GM18858 (cell line): ENCODE measurements around the gene SLC25A15.

Experiments
- ATAC-seq: cut with Tn5 transposase; IDR thresholded peaks from one replicate; pipeline ENCODE4 v1.9.1; 2021; ENCODE audit not compliant: unreplicated experiment

SLC25A15 gene

GRCh38 chr13:40789275-40790153 lies at the start of gene SLC25A15:
Gene SLC25A15, plus strand, starts transcription at chr13:40789611. Its CDS starts 3,616 bp downstream, at chr13:40793227.
- peak; percentile 85 for ATAC-seq

DNA sequence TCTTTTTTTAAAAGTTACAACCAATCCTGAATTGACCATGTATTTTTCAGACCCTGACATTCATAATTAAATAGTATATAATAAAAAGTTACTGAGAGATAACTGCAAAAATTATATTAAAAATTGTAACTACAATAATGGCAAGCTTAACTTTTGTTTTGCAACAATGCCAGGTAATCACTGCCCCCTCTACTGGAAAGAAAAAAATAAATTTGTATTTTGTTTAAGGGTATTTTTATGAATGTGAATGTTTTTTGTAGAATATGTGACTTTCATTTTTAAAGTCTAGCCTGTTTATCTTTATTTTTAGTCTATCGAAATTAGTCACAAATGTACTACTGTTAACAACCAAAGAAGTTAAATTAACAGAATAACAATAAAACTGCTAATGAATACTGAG lies 40.1 kb upstream of the SLC25A15 start:
- no peak for ATAC-seq

DNA sequence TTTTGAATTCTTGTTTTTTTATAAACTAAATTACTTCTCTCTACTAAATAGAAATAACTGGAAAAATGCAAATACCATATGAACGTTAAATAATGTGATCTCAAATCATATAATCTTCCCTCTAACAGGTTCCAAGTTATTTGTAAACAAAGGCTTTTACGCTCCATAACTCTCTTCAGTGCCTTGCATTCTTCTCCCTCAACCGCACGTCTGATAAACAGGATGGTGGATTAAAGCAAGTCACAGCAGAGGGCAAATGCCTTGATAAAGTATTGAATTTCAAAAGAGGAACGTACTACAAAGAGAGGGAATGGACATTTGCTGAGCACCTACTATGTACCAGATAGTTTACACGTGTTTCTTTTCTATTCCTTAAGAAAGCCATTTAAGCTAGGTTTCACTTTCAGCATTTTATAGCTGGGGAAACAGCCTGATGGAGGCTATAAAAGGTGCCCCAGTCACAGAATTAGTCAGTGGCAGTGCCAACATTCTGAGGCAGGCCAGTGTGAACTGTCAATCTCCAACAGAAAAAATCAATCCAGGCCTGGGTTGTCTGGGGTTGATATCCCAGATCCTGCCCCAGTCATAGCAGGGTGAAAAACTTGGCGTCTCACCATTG lies 34.2 kb upstream of the SLC25A15 start:
- no peak for ATAC-seq

GRCh38 chr13:40756042-40756441 lies 33.4 kb upstream of the SLC25A15 start:
- ATAC-seq: no peak

DNA sequence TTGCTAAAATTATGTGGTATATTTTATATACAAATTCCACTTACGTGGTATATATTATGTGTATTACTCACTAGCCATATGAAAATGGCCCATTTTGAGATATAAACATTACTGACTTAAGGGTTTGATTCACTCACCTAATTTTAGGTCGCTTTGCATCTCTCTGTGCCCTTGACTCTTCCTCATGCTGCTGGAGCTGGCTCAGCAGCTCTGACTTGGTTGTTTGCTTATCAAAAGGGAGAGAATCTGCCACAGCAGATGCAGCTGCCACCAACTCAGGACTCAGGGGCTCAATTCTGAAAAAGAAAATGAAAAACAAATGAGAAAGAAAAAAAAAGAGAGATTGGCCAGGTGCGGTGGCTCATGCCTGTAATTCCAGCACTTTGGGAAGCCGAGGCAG lies 30.6 kb upstream of the SLC25A15 start:
- no peak for ATAC-seq

DNA sequence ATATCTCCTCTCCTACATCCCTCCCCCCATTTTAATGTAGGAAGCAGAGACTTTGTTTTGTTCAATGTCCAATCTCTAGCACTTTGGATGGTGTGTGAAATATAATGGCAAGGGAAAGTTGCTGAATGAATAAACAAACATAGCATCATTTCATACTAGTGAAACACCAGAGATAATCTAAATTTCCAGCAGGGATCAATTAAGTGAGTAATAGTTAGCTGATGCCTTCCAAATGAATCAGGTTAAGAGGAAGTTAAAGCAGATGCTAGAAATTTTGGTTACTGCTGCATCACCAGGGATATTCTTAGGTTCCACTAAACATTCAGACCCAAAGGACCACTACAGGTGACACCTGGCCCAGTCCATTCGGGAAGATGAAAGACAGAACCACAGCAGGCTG lies 26.6 kb upstream of the SLC25A15 start:
- no peak for ATAC-seq

DNA sequence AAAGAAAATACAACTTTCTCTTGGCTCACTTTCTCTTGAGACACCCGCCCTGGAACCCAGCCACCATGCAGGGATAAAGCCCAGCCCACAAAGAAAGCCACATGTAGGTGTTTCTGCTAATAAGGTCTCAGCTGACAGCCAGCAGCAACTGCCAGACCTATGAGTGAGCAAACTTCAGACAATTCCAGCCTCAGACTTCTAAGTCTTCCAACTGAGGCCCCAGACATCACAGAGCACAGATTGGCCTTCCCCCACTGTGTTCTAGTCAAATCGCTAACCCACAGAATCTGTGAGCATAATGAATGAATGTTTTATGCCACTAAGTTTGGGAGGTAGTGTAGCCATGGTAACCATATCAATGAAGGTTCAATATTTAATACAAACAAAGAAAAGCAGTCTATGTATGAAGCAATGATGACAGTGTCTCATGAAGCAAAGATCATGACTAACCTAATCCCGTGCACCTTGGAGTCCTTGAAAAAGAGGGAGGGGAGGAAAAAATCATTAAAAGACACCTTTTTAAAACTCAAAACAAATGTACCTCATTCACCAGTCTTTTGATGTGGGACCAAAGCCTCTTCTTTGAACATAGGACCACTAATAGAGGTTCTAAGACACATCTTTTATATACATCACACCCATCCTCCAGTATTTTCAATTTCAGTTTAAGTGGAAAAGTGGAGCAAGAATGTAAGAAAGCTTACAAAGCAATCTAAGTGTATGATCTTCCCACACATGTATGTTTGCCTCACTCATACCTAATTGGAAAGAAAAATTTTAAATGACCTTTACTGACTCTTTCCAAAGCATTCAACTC lies 24.6 kb upstream of the SLC25A15 start:
- no peak for ATAC-seq

DNA sequence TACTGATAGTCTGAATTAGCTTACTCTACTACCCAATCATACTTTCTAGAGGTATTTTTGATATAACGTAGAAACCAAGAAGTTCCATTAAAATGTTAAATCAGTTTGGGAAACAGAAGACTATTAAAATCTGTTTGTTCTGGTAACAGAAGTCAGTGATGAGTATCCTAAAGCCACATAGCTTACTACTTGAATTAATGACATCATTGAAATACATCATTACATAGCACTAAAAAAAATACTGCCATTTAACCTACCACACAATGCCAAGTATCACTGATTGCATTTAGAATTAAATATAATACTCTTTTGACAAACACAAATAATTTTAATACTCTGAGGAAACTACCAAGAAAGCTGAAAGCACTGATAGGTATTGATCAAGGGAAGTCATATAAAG lies 23.8 kb upstream of the SLC25A15 start:
- ATAC-seq: no peak

GRCh38 chr13:40769970-40770369 lies 19.4 kb upstream of the SLC25A15 start:
- ATAC-seq: no peak

- no peak for ATAC-seq
These were observed 18.8 kb upstream of the SLC25A15 start for GRCh38 chr13:40770609-40770933.

GRCh38 chr13:40770934-40771618 lies 18.3 kb upstream of the SLC25A15 start, which contains the start of gene MRPS31:
Gene MRPS31, minus strand, starts transcription at chr13:40771190. Its CDS starts 54 bp downstream, at chr13:40771136.
- ATAC-seq: peak; percentile 90

- ATAC-seq: no peak
These were observed 16.5 kb upstream of the SLC25A15 start for GRCh38 chr13:40772765-40773473.

- no peak for ATAC-seq
These were observed 14.7 kb upstream of the SLC25A15 start for GRCh38 chr13:40774672-40775071.

- no peak for ATAC-seq
These were observed 13.2 kb upstream of the SLC25A15 start for GRCh38 chr13:40776232-40776631.

DNA sequence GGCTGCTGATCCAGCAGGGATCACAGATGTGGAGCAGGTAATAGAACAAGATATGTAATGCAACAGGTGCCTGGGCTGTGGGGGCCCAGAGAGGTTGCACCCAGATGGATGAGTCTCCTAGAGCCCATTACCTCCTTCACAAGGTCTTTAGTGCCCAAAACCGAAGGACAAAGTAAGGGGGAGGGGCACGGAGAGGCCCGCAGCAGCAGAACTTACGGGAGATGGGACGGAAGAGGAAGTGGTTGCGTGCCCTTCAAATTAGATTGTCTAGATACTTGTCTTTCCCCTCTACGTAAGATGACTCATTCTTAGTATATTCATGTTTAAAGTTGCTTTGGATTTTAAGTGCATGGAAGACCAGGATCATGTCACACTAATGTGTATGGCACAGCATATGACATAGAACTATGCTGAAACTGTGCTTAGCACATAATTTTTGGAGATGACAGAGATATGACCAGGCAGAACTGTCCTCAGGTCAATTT lies 12.7 kb upstream of the SLC25A15 start:
- peak; percentile 51 for ATAC-seq

DNA sequence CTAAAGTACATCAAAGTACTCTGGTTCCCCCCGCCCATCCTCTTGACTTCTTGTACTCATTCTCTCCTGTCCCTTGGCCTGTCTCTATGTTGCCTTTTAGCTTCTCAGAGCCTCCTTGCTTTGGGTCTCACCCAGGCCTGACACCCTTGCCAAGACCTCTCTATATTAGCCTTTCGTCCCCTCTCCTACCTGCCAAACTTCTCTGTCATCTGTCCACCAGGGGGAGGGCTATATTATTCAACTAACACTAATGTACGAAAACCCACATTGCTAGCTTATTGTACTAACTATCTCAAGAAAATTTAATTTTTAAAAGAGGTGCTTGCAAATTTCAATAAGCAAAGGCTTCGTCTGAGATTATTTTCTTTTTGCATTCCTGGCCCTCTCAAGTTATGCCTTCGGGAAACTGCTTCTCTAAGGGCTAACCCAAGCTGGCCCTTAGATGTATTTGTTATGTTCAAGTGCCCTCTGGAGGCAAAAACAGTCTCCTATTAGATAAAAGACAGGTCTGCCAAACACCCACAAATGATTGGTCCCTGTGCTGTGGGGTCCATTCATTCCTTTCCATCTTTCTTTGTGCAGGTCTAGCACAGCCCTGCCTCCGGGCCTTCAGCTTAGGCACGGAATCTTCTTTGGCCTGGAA lies 12.1 kb upstream of the SLC25A15 start:
- peak; percentile 74 for ATAC-seq

- no peak for ATAC-seq
These were observed 11.6 kb upstream of the SLC25A15 start for GRCh38 chr13:40777809-40778175.

DNA sequence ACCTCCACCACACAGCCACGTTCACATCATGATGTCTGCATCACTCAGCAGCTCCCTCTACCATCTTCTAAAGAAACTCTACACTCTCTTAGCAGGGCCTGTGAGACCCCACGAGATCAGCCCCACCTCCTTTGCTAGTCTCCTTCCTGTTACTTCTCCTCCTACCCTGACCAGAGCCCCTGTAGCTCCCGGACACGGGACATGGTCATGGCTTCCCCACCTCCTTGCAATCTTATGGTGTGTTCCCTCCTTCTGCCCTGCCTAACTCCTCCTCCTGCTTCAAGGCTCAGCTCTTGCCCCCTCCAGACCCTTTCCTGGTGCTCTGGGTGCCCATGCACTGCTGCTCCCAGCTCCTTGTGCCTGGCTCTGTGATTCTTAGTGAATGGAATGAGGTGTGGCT lies 10.4 kb upstream of the SLC25A15 start:
- ATAC-seq: no peak

DNA sequence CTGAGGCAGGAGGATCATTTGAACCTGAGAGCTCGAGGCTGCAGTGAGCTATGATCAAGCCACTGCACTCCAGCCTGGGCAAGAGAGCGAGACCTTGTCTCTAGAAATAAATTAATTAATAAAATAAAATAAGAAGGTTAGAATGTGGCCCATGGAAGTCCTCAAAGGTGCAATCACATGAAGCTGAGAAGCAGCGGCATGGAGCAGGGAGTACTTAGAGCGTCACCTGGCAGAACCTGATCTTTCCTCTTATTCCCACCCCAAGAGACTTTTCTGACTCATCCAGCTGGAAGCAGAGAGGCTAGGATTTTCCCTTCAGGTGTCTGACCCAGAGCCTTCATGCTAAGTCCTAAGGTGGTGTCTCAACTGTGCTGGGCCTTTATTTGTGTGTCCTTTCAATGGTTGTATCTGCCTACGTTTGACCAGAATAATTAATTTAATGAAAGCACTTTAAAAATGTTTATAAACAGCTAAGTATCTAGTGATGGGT lies 9.6 kb upstream of the SLC25A15 start:
- no peak for ATAC-seq
